T47D (cell line): ENCODE data around the gene SEMA6A.

Experiments
- DNase-seq, 2 experiments: peaks; one replicate each; pipeline versions ENCODE4 v3.0.0 to v3.0.0-alpha.2; 2011 to 2012; ENCODE audit warnings: low read depth in 1 of 2, low spot score in 1 of 2
- JUND ChIP-seq: IDR thresholded peaks from 2 replicates; pipeline ENCODE4 v1.6.1; 2012; ENCODE audit warnings: low read depth
- in situ Hi-C: cut with HindIII; loops from 2 replicates; pipeline ENCODE4 v1.10.0; 2016; ENCODE audit warnings: low sequenced_read_pairs, low pct_unique_long_range_greater_than_20kb

Gene SEMA6A

DNA sequence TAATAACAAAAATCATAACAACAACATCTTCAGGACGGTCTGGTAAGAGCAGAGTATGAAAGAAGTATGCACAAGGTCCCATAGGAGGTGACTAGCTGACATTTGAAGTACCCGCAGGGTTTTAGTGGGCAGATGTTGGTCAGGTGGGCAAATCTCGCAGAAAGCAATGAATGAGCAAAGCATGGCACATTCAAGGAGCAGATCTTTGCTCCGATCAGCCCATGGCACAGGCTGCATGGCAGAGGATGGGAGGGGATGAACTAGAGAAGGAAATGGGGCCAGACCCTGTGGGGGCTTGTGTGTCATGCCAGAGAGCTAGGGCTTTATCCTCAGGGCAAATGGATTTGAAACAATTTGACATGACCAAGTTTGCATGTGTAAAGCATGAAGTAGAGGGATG, 90.0 kb downstream of the SEMA6A start:
- DNase-seq, result no peak
- no peak for TF ChIP-seq JUND
- in situ Hi-C loops, result no loop called here

DNA sequence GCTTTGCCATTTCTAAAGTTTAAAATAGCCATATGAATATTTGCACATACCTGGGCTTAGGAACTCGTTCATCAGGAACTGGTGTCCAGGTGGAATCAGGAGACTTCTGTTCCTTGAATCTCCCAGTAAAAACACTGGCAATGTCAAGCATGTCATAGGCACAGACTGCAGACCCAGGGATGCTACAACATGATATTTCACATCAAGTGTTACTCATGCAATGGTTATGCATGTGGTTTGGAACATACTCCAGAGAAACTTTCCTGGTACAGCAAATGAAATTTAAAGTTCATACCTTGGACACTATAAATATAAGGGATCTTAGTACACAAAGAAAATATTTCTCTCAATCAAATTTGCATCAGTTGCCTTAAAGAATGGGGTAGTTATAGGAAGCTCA, 92.2 kb downstream of the SEMA6A start:
- in situ Hi-C loops, result no loop called here
- no peak for TF ChIP-seq JUND
- DNase-seq, result no peak

DNA sequence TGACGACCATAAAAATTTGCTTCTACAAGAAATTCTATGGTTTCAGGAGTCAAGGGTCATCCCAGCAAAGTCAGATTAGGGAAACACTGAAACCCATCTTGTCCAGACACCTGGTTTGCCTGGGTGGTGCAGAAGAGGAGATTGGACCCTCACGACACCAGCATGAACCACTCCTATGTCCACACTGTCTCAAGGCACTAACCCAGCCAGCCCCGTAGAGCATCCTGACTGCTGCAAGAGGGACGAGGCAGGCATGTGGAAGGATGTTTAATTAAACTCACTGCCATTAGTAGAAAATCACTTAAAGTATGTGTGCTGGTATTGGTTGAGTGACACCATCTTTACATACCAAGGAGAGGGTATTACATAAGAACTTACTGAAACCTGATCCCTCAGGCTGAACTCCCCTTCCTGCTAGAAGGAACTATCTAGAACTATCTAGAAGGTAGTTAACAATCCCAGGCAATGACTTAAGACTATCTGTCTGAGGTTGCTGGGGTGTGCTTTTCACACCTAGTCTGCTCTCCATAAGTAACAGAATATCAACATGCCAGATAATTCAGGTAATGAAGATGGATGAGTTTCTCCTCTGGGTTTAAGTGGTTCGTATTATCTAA, 93.6 kb downstream of the SEMA6A start:
- no peak for TF ChIP-seq JUND
- in situ Hi-C loops, result no loop called here
- peak in 1 of 2 experiments; percentile 12 for DNase-seq

DNA sequence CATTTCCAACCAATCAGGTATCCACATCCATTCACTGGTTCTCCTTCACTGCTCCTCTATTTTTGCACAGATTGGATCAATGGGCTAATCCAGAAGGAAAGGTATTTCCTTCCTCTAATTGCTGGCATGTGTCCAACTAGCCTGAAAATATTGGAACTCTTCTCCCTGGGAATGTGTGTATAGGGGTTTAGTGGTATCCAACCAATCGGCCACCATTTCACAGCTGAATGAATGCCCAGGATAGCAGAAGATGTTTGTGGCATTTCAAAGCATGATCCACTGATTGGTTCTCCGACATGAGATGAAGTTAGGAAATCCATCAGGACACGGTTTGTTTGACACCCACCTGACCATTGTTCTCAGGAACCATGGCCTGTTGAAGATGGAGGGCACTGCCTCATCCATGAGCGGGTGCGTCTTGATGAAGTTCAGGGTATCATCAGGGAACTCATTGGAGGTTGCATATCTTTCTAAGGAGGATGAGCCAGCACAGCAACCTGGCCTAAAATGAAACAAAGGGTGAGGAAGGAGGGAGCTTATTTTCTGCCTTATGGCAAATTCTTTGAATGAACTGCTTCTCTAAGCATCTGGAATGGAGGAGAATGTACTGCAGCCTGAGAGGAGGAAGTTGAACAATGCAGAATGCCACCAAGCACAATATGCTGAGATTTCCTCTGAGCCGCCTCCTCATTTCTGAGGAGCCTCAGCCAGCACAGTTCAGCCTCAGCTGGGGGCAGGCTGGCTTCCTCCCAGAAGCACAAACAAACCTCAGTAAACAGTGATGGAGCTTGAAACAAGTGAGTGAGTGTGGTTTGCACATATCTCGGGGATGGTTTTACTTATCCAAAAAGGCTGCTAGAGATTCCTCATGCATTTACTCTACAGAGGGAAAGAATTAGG, 94.6 kb downstream of the SEMA6A start:
- in situ Hi-C loops, result no loop called here
- TF ChIP-seq JUND, result no peak
- no peak for DNase-seq

DNA sequence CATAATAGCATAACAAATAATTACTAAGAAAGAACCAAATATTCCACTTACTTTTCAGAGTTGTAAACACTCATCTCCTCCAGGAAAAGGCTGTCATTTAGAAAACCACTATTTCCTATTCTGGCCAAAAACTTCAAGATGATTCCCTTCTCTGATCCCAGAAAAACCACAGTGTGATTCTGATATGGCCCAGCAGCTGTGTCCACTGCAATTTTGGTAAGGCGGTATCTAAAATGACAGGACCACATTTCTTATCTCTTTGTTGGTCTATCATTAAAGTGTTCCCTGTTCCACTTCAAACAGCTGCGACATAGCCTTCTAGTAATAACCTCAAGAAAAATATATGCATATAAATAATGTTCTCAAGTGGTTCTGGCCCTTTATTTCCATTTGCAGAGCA, 96.1 kb downstream of the SEMA6A start:
- in situ Hi-C loops, result no loop called here
- TF ChIP-seq JUND, result no peak
- no peak for DNase-seq

DNA sequence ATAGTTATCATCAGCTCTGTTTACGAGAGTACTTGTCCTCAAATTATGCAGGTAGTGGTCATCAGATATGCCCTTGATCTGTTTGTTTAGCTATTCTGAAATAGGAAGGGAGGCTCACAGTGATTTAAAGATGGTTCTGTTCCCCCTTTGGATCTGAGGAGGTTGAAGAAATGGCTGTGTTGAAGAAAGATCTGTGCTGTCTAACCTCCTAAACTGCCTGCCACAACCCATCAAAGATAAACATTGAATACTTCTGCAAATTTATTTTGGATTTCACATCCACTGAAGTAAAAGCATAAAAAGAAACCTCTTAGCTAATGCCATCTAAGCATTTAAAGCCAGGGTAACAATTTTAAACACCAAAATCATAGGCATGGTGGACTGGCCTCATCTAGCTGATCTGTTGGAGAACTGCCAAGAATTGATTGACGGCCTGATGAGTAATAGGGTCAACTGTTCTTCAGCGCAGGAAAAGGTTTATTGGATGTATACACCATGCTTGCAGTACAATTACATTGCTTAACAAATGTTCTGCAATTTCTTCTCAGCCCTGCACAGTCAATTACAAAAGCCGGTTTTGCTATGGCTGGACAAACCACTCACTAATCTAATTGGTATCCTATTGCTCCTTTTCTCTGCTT, 97.6 kb downstream of the SEMA6A start:
- DNase-seq, result no peak
- no peak for TF ChIP-seq JUND
- in situ Hi-C loops, result no loop called here

DNA sequence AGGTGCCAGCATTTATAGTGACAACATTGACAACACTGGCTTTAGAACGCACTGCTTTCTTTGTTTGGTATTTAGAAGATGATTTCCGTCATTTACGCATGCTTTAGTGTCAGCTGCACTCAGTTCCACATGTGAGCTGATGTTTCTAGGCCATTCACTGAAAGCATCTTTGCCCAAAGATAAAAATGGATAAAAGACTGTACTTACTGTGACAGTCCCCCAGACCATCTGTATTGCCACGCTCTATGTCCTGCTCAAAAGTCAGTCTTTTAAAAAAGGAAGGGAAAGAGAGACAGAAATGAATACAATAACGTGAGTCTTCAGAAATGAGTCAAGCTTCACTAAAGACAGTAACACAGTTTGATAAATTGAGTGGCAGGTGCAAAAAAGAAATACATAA, 99.3 kb downstream of the SEMA6A start:
- TF ChIP-seq JUND, result no peak
- in situ Hi-C loops, result no loop called here
- DNase-seq, result no peak

DNA sequence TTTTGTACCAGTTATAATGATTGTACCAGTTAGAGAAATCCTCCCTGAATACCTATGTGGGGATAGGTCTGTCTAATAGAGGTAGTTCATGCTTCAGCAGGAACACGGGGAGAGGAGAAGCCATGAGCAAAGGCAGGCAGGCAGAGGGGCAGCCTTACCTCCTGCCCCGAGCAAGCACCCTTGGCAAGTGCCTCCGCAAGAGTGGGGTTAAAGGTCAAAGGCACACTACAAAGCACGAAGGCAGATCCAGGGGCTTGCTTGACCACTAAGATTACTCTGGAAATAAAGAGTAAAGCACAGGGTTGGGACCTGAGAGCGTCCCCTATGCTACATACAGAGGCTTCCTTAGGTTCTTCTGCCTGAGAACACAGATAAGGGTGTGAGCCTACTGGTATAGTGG, 100.9 kb downstream of the SEMA6A start:
- no peak for DNase-seq
- TF ChIP-seq JUND, result no peak
- in situ Hi-C loops, result no loop called here

DNA sequence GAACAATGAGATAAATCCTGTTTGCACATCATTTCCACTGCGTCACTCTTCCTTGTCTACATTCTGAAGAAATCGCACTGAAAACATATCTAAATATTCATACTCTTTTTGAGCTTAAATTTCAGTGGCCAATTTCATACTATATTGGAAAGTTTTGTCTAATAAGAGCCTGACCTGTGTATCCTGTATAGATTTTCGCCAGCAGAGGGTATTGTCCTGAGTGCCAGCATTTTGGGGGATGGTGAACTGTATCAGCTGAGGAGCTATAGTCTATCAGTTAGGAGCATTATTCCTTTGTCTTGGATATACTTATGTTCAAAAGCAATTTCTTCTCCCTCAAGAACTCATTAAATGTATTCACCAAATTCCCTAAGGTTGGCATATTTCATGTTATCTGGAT, 102.3 kb downstream of the SEMA6A start:
- DNase-seq, result no peak
- in situ Hi-C loops, result no loop called here
- TF ChIP-seq JUND, result no peak

DNA sequence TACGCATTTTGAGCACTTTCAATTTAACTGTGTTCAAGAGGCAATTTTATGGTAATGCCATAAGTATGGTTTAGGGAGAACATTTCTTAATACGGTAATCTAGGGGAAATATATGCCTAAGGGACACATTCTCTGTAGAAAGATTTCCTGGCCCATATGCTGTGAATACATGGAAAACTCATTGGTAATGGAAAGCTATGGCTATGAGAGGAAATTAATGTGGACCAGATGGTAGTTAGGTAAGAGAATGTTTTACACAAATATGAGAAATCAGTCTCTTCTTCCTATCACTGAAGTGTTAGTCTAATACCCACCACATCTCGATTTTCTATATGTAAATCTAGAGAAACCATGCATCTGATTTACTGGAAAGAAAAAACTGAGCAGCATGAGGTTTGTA, 105.0 kb downstream of the SEMA6A start:
- no peak for TF ChIP-seq JUND

DNA sequence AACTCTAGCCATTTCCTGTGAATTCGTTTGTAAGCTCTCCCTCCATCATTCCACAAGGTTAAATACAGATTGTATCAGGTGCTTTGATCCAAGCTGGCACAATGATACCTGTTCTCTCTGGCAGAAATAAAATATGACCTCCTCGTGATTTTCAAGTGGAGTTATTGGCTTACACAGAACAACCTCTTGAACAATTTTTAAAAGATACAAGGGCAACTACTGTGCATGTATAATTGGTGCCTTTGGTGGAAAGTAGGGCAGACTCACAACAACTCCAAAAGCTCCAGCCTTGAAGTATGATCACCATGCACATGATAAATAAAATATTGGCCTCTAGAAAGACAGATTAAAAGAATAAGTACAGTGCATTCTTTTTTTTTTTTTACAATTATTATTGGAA, 106.0 kb downstream of the SEMA6A start:
- DNase-seq, result no peak
- TF ChIP-seq JUND, result no peak
- in situ Hi-C loops, result no loop called here

More for the DNA sequence above, 105.0 kb downstream of the SEMA6A start:
- DNase-seq, result no peak
- in situ Hi-C loops, result no loop called here

DNA sequence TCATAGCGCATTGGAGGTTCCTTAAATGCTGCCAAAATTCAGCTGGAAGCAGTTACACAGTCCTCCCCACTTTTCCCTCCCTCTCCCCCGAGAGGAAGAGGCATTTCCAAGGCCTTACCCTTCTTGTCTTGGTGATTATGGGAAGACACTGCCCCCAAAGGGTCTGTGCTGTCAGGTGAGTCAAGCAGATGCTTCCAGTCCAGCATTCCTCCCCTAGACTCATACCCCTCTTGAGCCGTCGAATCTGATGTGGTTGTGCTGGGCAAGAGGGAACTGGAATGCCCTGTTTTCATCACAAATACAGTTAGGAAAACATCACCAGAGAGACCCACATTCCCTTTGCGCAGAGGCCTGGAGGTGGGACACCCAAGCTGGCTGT, 107.2 kb downstream of the SEMA6A start:
- in situ Hi-C loops, result no loop called here
- TF ChIP-seq JUND, result no peak
- DNase-seq, result no peak

DNA sequence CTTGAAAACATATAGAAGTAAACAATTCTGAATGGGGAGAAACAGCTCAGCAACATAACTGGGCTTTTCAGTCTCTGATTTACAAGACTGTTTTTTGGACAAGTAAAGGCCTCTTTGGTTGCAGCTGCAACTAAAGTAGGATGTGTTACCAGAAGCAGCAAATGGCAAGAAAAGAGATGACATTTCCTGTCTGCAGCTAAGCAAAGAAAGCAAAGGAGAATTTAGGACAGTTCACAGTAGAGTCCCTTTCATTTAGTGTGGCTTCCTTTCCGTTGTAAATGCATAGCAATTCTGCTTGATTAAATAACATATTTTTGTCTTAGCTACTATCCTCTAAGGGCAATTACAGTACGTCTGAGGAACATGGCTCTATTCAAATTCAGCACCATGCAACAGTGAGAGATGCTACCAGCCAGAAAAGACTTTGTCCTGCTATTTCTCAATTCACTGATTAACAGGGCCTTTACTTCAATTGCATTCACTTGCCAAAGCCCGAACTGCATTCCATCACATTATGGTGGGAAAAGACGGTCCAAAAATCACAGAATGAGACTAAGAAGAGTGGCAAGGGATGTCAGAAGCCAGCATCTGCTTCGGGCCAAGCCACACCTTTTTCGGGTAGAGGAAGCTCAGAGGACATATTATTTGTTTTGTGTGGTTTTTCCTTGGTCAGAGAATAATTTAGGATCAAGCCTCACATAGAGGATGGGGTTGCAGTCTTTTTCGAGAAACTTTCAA, 107.7 kb downstream of the SEMA6A start:
- no peak for DNase-seq
- in situ Hi-C loops, result no loop called here
- no peak for TF ChIP-seq JUND
